Measurements from ENCODE around the gene TPX2.

The TPX2 gene

GRCh38 chr20:31706607-31707257 lies 32.4 kb upstream of the TPX2 start:
- DNase-seq (ENCODE audit: low read depth in 3 of 3), result no peak

- DNase-seq (ENCODE audit: low read depth in 3 of 3), result no peak
Measured at GRCh38 chr20:31707258-31707615, 31.9 kb upstream of the TPX2 start.

- no peak for DNase-seq (ENCODE audit: low read depth in 3 of 3)
Measured at GRCh38 chr20:31707994-31708735, 30.9 kb upstream of the TPX2 start.

- DNase-seq (ENCODE audit: low read depth in 3 of 3), result no peak
Measured at GRCh38 chr20:31708736-31709534, 30.2 kb upstream of the TPX2 start.

GRCh38 chr20:31709939-31710338 lies 29.2 kb upstream of the TPX2 start:
- DNase-seq (ENCODE audit: low read depth in 3 of 3), result no peak

- no peak for DNase-seq (ENCODE audit: low read depth in 3 of 3)
Measured at GRCh38 chr20:31710423-31711108, 28.5 kb upstream of the TPX2 start.

- DNase-seq (ENCODE audit: low read depth in 3 of 3), result no peak
Measured at GRCh38 chr20:31711179-31712111, 27.6 kb upstream of the TPX2 start.

- no peak for DNase-seq (ENCODE audit: low read depth in 3 of 3)
Measured at GRCh38 chr20:31712112-31712553, 27.0 kb upstream of the TPX2 start.

- DNase-seq (ENCODE audit: low read depth in 3 of 3), result no peak
Measured at GRCh38 chr20:31712564-31713311, 26.4 kb upstream of the TPX2 start.

GRCh38 chr20:31713312-31714273 lies 25.5 kb upstream of the TPX2 start:
- no peak for DNase-seq (ENCODE audit: low read depth in 3 of 3)

- no peak for DNase-seq (ENCODE audit: low read depth in 3 of 3)
Measured at GRCh38 chr20:31715766-31716165, 23.3 kb upstream of the TPX2 start.

GRCh38 chr20:31716351-31716750 lies 22.7 kb upstream of the TPX2 start:
- DNase-seq (ENCODE audit: low read depth in 3 of 3), result no peak

GRCh38 chr20:31716818-31717477 lies 22.1 kb upstream of the TPX2 start:
- DNase-seq (ENCODE audit: low read depth in 3 of 3), result no peak

- no peak for DNase-seq (ENCODE audit: low read depth in 3 of 3)
Measured at GRCh38 chr20:31717478-31718201, 21.4 kb upstream of the TPX2 start.

GRCh38 chr20:31718952-31719643 lies 20.0 kb upstream of the TPX2 start:
- no peak for DNase-seq (ENCODE audit: low read depth in 3 of 3)

GRCh38 chr20:31719644-31720485 lies 19.2 kb upstream of the TPX2 start:
- no peak for DNase-seq (ENCODE audit: low read depth in 3 of 3)
